GM21529 (cell line): ENCODE results near the gene CBFA2T3.

ENCODE experiments used
- ATAC-seq: cut with Tn5 transposase; IDR thresholded peaks from one replicate; pipeline ENCODE4 v1.9.1; 2021; ENCODE audit not compliant: unreplicated experiment

The CBFA2T3 gene

DNA sequence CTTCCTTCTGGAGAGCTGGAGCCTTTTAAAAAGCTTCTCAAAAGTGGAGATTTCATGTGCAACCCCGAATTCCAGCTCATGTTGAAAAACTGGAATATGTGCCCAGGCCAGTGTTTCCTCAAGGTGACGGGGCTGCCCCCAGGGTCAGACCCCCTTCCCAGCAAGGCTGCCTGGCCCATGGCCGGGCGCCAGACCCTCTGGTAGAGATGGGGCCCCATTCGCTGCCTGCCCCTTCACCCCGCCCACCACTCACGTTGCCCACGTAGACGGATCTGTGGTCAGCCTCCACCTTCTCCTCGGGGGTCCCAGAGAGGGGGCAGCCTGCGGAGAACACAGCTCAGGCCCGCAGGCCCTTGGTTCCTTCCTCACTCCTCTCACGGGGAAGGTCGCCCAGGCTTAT lies 111.7 kb downstream of the CBFA2T3 start:
- ATAC-seq: no peak

DNA sequence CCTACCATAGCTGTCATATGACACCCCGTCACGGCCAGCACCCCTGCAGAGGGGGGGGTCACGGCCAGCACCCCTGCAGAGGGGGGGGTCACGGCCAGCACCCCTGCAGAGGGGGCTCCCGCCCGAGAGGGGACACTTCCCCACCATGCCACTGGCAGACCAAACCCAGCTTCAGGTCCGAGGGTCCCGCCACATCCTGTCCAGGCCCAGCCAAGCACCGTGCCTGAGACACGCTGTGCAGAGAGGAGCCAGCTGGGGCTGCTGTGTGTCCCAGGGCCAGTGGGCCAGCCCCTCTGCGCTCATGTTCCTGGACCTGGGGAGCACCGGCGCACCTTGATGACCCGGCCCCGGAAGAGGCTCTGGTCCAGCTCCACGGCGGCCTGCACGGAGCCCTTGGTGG lies 112.5 kb downstream of the CBFA2T3 start:
- no peak for ATAC-seq

DNA sequence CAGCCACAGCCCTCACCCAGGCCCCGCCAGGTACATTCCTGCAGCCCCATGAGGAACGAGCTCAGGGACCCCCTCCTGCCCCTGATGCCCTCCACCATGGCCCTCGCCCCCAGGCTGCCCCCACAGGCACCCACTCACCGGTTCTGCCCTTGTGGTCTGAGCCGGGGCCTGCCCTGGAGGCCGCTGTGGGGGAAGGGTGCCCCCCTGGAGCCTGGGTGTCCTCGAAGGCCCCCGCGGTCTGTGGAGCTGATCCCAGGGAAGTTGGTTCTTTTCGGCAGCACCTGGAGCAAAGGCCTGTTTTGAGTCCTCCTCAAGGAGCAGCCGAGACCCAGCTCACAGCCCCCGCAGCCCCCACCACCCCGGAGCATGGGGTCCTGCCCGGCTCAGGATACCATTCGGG lies 112.9 kb downstream of the CBFA2T3 start:
- no peak for ATAC-seq

DNA sequence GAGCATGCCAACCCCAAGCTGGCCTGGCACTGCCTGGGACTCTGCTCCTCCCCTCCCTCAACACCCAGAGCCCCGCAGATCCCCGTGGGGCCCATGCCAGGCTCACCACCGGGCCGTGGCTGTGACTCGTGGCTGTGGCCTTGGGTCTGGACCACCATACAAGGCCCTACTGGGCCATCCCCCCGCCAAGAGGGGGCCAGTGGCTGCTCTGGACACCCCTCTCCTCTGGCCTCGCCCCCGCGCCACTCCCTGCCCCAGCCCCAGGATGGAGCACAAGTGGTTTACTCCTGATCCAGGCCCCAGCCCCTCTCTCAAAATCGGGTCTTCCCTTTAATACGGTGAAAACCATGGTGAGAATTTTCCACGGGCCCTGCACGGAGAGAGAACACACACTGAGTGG lies 113.6 kb downstream of the CBFA2T3 start:
- no peak for ATAC-seq

DNA sequence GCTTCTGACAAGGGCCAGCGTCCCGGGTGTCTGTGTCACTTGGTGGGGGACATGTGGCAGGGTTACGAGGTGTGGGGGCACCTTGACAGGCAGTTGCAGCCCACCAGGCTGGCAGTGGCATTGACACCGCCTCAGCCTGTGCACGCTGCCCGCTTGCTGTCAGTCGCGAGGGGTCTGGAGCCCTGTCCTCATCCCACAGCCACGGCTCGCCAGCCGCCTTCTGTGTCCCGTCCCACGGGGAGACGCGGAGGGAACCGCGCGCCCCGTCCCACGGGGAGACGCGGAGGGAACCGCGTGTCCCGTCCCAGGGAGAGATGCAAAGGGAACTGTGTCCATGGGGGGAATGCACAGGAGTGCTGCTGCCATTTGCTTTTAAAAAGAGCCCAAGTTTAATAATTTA lies 114.0 kb downstream of the CBFA2T3 start:
- ATAC-seq: no peak

DNA sequence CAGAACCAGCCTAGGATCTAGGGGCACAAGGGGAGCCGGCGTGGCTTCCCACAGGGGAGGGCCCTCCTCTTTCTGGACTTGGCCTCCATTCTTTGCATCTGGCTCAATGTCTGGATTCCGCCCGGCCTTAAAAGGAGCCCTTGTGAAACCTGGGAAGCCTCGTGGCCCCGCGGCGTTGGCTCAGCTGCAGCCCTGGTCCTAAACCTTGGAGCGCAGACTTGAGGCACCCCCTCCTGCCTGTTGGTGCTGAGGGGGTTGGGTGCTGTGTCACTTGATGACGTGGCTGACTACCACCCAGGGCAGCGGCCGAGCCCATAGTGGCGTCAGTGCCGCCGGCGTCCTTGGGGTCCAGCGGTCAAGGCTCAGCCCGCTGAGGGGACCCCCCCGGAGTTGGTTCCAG lies 115.6 kb downstream of the CBFA2T3 start:
- no peak for ATAC-seq

DNA sequence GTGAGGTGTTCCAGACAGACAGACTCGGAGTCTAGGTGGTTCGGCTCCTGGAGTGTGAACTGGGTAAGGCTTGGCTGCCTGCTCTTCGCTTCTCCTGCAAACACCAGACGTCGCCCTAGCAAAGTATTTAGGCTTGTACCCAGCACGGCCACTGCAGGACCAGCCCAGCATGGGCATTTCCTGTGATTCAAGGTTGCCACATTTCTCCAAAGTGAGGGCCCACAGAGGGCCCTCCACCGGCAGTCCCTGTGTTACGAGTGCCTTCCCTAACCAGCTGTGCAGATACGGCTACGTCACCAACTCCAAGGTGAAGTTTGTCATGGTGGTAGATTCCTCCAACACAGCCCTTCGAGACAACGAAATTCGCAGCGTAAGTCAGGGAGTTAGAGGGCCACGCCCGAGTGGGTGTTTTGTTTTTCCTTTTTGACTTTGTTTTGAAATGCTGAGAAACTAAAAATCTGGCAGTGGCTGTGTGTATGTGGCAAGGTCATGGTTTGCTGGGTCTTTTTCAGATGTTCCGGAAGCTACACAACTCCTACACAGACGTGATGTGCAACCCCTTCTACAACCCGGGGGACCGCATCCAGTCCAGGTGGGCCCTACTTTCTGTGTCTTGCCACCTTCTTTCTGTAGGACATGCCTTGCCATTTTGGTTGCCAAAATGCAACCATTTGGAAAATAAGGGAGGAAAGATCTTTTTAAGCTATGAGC lies 117.5 kb downstream of the CBFA2T3 start:
- ATAC-seq: no peak

DNA sequence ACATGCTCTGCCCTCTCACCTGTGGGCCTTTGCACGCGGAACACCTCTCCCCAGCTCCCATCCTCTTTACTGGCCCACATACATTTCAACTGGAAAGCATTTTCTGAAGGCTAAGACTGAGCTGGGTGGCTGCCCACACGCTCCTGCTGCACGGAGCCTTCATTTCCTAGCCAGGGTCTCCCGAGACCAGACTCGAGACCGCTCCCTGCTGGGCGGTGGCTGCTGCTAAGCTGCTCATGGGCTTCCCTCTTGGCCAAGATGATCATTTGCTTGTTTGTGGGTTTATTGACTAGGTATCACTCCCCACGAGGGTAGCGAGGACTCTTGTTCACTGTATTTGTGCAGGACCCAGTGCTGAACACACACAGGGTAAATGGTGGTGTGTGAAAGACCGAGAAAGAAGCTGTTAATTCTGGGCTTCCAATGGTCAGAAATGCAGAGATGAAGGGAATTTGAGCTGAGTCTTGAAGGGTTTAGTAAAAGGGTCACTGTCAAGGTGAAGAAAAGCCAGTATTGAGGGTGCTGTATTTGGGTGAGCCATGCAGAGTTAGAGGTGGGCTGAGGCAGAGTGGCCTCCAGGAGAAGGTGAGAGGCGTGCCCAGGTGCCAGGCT lies 119.2 kb downstream of the CBFA2T3 start:
- ATAC-seq: peak; percentile 40

DNA sequence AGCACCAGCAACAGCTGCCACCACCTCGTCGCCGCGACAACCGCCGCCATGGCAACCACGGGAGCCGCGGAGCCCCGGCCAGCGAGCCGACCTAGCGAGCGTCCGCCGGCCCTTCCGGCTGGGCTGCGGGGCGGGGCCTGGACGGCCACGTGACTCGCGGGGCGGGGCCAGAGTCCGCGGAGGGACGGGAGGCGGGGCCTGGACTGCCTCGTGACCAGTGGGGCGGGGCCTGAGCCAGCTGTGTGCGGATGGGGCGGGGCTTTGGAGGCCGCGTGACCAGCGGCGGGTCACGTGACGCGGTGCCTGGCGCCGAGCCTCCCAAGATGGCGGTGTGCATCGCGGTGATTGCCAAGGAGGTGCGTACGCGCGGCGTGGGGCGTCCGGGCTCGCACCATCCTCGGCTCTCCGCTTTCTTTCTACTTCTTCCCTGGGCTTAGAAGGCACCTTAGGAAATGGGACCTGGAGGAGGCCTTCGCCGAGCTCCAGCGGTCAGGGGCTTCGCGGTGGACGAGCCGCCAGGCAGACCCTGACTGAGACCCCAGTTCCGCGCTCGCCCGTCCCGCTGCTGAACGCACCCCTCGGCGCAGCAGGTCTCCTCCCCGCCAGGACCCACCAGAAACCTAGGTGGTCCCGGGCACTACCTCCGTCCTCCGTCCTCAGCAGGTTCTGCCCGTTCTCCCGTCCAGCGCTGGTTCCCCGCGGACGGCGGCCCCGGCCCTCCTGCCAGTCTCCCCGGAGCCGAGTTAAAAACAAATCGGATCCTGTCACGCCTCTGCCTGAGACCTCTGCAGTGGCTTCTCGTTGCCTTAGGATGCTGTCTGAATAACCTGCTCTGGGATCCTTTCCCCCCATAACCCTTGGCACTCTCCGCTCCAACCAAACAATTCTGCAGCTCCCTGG lies 119.9 kb downstream of the CBFA2T3 start, which contains the start of the genes GALNS and TRAPPC2L:
TSS of gene GALNS (minus strand) at position 120 of the 900 bp plus-strand sequence. CDS start at position 50, 70 bp downstream.
TSS of gene TRAPPC2L (plus strand) at position 300 of the 900 bp plus-strand sequence. CDS start at position 324, 24 bp downstream.
- ATAC-seq: peak; percentile 73

DNA sequence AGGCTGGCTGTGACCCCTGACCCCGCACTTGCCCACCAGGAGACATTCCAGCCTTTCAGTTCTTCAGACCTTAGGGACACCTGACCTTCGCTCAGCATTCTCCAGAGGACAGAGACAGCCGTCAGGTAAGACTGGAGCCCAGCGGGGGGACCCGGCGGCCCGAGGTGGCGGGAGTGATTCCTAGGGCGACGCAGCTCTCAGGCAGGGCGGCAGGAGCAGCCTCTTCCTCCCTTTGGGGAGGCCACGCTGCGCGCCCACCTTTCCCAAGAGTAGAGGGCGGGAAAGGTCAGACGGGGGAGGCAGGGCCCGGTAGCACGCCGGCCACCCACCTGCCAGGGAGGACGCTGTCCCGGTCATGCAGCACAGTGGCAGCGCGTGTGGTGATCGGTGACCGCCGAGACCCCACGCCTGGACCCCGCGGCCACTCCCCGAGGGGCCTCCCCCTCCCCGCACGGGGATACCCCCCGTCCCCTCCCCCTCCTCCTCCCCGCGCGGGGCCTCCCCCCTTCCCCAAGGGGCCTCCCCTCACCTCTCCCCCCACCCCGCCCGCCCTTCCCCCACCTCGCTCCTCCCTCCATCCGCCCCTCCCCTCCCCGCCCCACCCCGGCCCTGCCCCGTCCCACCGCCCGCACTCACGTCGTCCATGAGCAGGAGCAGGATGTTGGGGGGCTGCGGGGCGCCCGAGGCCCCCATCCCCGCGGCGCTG lies 120.7 kb downstream of the CBFA2T3 start:
- ATAC-seq: no peak

DNA sequence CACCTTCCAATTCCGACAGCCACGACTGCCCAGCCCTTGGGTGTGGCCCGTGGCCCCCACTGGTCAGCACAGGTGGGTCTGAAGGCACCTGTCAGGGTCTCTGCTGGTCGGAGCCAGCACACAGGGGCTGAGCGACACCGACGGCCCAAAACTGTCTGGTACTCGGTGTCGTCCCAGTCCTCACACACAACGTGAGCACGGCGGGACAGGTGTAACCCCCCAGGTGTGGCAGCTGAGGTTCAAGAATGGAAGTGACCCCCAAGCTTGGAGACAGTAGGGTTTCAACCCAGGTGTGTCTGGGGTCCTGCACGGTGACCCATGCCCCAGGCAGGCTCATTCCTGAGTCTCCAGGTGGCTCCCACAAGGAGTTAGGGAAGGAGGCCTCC lies 121.3 kb downstream of the CBFA2T3 start:
- ATAC-seq: no peak

DNA sequence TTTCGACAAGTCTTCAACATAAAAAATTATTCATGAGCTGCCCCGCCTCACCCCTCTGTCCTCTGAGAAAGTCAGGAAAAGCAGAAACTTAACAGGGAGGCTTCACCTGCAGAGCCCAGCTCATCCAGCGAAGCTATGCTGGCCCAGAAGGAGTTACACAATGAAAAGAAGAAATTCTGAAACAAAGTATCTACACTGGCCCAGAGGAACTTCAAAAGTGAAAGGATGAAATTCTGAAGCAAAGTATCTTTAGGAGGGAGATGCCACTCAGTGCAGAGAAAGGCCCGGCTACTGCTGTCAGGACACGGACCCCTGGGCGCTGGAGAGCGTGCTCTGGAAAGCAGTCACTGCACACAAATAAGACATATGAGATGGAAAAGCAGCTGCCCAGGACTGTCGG lies 121.8 kb downstream of the CBFA2T3 start:
- no peak for ATAC-seq

DNA sequence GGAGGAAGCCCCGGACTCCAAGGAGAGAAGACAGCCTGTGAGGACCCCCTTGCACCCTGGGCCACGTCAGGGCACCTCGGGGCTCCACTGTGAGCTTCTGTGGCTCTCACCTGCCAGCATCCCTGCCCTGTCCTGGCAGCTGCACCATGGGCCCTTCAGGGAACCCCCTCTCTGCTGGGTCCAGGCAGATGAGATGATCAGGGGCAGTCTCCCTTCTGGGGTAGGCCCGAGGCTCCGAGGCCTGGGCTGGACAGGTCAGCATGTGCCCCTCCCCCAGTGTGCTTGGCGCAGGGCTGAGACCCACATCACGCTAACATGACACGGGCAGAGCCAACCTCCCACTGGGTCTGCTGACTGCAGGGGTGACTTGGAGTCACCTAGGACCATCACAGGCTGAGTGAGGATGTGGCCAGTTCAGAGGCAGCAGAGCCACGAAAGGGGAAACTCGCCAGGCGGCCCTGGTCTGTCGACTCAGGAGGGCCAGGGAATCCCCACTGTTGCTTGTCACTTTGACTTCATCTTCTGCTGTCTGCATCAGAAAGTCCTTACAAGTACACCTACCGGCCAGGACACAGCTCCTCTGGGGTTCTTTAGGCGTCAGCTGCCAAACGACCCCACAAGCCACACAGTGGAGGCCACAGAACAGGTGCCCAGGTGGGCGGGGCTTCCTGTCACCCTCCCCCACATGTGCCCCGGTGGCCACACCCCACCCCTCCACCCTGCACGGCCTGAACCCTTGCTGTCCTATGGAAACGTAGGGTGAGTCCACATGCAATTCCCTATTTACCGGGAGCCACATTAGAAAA lies 122.5 kb downstream of the CBFA2T3 start:
- no peak for ATAC-seq

DNA sequence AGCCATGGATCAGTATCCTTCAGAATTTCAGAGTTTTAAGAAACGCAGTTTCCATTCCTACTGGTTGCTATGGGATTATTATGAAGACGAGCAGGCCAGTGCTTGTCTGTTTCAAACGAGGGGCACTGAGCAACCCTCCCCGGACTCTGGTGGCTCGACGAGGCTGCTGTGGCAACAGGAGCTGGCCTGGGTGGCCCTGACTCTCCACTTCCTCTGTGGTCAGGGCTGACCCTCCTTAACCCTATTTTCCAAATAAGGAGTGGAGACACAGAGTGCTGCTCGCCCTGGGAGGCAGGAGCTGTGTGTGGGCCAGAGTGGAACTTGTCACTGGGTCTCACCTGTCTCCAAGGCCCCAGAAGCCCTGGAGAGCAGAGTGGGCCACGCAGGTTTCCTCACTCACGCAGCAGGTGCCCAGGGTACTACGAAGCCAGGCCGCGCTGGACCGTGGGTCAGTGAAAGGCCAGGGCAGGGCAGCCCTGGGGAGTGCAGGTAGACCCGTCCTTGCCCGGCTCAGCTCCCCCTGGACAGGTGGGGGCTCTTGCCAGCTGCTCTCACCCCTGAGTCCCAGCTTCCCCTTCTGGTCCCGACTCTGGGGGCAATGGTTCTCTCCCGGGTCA lies 123.6 kb downstream of the CBFA2T3 start:
- no peak for ATAC-seq

DNA sequence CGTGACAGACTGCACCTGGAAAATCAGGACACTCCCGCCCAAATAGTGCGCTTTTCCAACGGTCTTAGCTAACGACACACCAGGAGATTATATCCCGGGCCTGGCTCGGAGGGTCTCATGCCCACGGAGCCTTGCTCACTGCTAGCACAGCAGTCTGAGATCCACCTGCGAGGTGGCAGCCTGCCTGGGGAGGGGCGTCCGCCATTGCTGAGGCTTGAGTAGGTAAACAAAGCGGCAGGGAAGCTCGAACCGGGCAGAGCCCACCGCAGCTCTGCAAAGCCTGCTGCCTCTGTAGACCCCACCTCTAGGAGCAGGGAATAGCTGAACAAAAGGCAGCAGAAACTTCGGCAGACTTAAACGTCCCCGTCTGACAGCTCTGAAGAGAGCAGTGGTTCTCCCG lies 125.4 kb downstream of the CBFA2T3 start:
- ATAC-seq: no peak

DNA sequence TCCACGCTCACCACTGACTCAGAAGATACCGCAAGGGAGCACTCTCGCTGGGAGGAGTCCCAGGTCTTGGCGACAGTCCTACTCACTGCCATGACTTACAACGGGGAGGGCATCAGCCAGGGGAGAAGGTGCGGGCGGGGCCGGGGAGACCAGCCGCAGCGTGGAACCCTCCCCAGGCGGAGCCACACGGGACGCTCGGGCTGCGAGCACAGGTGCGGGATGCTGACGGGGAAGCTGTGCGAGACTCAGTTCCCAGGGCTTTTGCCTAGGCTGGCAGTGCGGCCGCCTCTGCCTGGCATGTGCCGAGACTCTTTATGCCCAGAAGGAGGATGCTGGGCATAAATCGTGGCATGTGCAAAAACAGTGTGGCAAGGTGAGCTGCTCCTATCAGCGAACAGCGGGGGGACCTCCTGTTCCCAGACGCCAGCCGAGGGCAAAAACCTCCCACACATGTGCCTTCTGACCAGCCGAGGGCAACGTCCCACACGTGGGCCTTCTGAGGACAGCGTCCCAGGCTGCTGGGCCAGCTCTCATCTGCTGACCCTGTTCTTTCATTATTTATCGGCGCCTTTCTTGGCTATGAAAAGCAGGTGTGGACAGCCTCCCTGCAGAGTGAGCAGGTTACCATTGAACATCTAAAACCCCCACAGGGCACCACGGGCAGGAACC lies 126.3 kb downstream of the CBFA2T3 start:
- no peak for ATAC-seq

DNA sequence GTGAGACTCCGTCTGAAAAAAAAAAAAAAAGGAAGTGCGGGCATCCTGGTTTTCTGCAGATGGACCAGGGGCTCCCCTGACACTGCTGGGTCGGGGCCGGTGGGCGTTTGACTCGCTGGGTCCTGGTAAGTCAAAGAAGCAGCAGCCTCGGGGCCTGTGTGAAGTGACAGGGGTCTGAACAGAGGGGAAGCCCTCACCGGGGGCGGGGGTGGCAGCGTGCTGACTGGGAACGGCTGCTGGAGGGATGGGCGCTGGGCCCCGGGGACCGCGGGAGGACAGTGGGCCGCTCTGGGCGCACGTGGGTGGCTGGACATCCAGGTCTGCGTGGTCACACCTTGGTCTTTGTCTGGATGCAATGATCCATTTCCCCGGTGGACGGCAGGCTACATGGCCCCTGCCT lies 128.4 kb downstream of the CBFA2T3 start:
- ATAC-seq: no peak

DNA sequence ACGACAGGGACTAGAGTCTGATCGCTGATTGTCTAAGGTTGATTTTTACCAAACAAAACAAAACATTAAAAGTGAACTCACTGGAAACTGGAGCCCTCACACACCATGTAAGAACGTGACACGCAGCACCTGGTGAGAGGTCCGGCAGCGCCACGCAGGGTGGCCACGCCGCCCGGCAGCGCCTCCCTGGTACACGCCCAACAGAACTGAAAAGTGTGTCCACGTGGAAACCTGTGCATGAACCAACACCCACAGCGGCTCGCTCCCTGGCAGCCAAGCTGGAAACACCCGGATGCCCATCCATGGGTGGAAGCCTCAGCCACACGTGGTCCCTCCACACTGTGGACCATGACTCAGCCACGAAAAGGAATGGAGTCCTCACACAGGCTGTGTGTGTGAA lies 129.4 kb downstream of the CBFA2T3 start:
- ATAC-seq: no peak

DNA sequence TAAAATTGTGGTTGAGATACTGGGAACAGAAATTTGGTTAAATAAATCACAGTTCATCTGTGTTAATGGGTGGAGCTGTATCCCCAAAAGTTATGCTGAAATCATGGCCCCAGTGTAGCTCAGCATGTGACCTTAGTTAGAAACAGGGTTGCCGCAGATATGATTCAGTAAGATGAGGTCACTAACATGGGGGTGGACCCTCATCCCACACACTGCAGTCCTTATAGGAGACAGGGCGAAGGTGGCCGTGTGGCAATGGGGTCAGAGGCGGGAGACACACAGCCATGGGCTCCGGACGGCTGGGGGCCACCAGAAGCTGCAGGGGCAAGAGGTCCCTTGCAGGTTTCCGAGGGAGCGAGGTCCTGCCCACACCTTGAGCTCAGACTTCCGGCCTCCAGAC lies 130.9 kb downstream of the CBFA2T3 start:
- ATAC-seq: no peak
